ENCODE data around the gene OR2J2. TPM values are rescaled to one million over a fixed set of nuclear protein-coding genes. Genes with fewer than 3 reads are reported as not detected.
"Not testable (repeated sequence)": the region's sequence is repeated elsewhere in the genome, so short reads cannot be mapped to it uniquely, and the experiment has no call there.

Gene OR2J2
- total and polyA plus RNA-seq, 2 donors (not counting 1 experiment from before 2014, with no cell fraction given): not detected

DNA sequence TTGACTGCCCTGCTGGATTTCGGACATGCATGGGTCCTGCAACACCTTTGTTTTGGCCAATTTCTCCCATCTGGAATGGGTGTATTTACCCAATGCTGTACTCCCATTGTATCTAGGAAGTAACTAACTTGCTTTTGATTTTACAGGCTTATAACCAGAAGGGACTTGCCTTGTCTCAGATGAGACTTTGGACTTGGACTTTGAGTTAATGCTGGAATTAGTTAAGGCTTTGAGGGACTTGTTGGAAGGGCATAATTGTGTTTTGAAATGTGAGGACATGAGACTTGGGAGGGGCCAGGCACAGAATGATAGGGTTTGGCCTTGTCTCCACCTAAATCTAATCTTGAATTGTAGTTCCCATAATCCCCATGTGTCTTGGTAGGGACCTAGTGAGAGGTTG lies 47.3 kb downstream of the OR2J2 start:
- H3K9me3 Mint-ChIP-seq (ENCODE audit: insufficient read depth); DNase-seq; H3K27ac ChIP-seq (ENCODE audit: low read length in 2 of 2); H3K79me2 ChIP-seq (ENCODE audit: control insufficient read depth, insufficient read depth, low read length); ATAC-seq (ENCODE audit: low read depth); H3K4me1 ChIP-seq (ENCODE audit: control insufficient read depth in 2 of 2, insufficient read depth in 2 of 2, low read length in 2 of 2); H3K36me3 ChIP-seq (replicated peaks in 1 of 2; ENCODE audit: control extremely low read depth in 1 of 2, control insufficient read depth in 1 of 2, extremely low read depth in 1 of 2, insufficient read depth in 2 of 2, low read length in 1 of 2); H2AFZ ChIP-seq (ENCODE audit: insufficient read depth, low read depth, low read length, poor library complexity, severe bottlenecking); H3K27ac Mint-ChIP-seq; H3K4me3 Mint-ChIP-seq; H3K9ac ChIP-seq (ENCODE audit: low read length); POLR2A ChIA-PET; H3K9me3 ChIP-seq (ENCODE audit: control extremely low read depth in 1 of 3, control insufficient read depth in 2 of 3, insufficient read depth in 1 of 3, low read length in 2 of 3); H4K20me1 ChIP-seq (ENCODE audit: control insufficient read depth, insufficient read depth, low read length, poor library complexity, severe bottlenecking); intact Hi-C loops (cut with micrococcal nuclease); H3K4me2 ChIP-seq (replicated peaks; ENCODE audit: low read depth, low read length, poor library complexity, severe bottlenecking); H3K4me3 ChIP-seq (ENCODE audit: control extremely low read depth in 1 of 5, extremely low read depth in 1 of 5, insufficient read depth in 1 of 5, low read depth in 2 of 5, low read length in 4 of 5); H3K27me3 ChIP-seq (replicated peaks in 1 of 4; ENCODE audit: control extremely low read depth in 1 of 4, control insufficient read depth in 3 of 4, insufficient read depth in 4 of 4, low read length in 3 of 4); H3K4me1 Mint-ChIP-seq; CTCF ChIA-PET: not testable (repeated sequence)
- WGBS (ENCODE audit: insufficient coverage): 63% methylated on average over 1 of the region's 1 CpG
- peaks cover 19% of the 10 kb centered on the region for H3K27me3 Mint-ChIP-seq

Other genes with a start within 250 kb of the OR2J2 start
- gene TRIM27, start 246.9 kb upstream of the OR2J2 start, total RNA-seq: 66.7 and 70.0 TPM in 2 replicates
- 47.1 and 48.3 TPM in 2 replicates for gene TRIM27, start 246.9 kb upstream of the OR2J2 start, polyA plus RNA-seq
- gene ZNF311, start 165.6 kb upstream of the OR2J2 start, total RNA-seq: 0.10 and 0.17 TPM in 2 replicates
- gene ZNF311, start 165.6 kb upstream of the OR2J2 start, polyA plus RNA-seq: not detected in 2 replicates
- not detected in 2 replicates for gene OR2W1, start 125.7 kb upstream of the OR2J2 start, total RNA-seq
- gene OR2W1, start 125.7 kb upstream of the OR2J2 start, polyA plus RNA-seq: not detected in 2 replicates
- not detected in 2 replicates for gene OR2B3, start 83.6 kb upstream of the OR2J2 start, total RNA-seq
- gene OR2B3, start 83.6 kb upstream of the OR2J2 start, polyA plus RNA-seq: not detected in 2 replicates
- not detected in 2 replicates for gene OR2J1, start 71.4 kb upstream of the OR2J2 start, total RNA-seq
- gene OR2J1, start 71.4 kb upstream of the OR2J2 start, polyA plus RNA-seq: not detected in 2 replicates
- not detected in 2 replicates for gene OR2J3, start 62.8 kb upstream of the OR2J2 start, total RNA-seq
- not detected in 2 replicates for gene OR2J3, start 62.8 kb upstream of the OR2J2 start, polyA plus RNA-seq
- not detected in 2 replicates for gene OR14J1, start 130.8 kb downstream of the OR2J2 start, total RNA-seq
- gene OR14J1, start 130.8 kb downstream of the OR2J2 start, polyA plus RNA-seq: not detected in 2 replicates
- not detected in 2 replicates for gene OR5V1, start 198.0 kb downstream of the OR2J2 start, total RNA-seq
- not detected in 2 replicates for gene OR5V1, start 198.0 kb downstream of the OR2J2 start, polyA plus RNA-seq
- not detected in 2 replicates for gene OR12D3, start 204.4 kb downstream of the OR2J2 start, total RNA-seq
- not detected in 2 replicates for gene OR12D3, start 204.4 kb downstream of the OR2J2 start, polyA plus RNA-seq
- not detected in 2 replicates for gene OR12D2, start 224.7 kb downstream of the OR2J2 start, total RNA-seq
- gene OR12D2, start 224.7 kb downstream of the OR2J2 start, polyA plus RNA-seq: not detected in 2 replicates
- not detected in 2 replicates for gene OR12D1, start 244.0 kb downstream of the OR2J2 start, total RNA-seq
- not detected in 2 replicates for gene OR12D1, start 244.0 kb downstream of the OR2J2 start, polyA plus RNA-seq